Fibroblast of villous mesenchyme (primary cell): Measurements from ENCODE around the gene NDUFB11. TPM values are rescaled to one million over a fixed set of nuclear protein-coding genes. Genes with fewer than 3 reads are reported as not detected.

Source experiments
- DNase-seq: peaks from one replicate; pipeline ENCODE4 v3.0.0-alpha.2; 2010; ENCODE audit warnings: low read depth
- H3K4me3 ChIP-seq: 2 replicates; pipeline ENCODE4 v1.5.1; 2011; ENCODE audit warnings: low read depth, mild to moderate bottlenecking, low read length
- CTCF ChIP-seq: IDR thresholded peaks from 2 replicates; pipeline ENCODE4 v1.5.1; 2012; ENCODE audit warnings: low read depth, mild to moderate bottlenecking, low read length; ENCODE audit not compliant: insufficient read depth
- total RNA-seq: library from RNA; depleted of rRNA; stranded (reverse); fragments of >200 nt; gene quantifications from 2 replicates; pipeline ENCODE4 v1.2.3, GENCODE V29; 2012

NDUFB11 gene
- total RNA-seq, 1 donor, result 55.3 TPM

- no peak overlapping the region for H3K4me3 ChIP-seq
- DNase-seq, result no peak
- TF ChIP-seq CTCF, result no peak
Measured at GRCh38 chrX:47175588-47175980, 31.1 kb upstream of the NDUFB11 start.

- no peak overlapping the region for H3K4me3 ChIP-seq
- DNase-seq, result no peak
- TF ChIP-seq CTCF, result no peak
Measured at GRCh38 chrX:47174846-47175587, 30.5 kb upstream of the NDUFB11 start.

- no peak for DNase-seq
Measured at GRCh38 chrX:47174376-47174775, 29.9 kb upstream of the NDUFB11 start.

GRCh38 chrX:47172971-47173792 is 28.7 kb upstream of the NDUFB11 start:
- no peak for TF ChIP-seq CTCF
- no peak overlapping the region for H3K4me3 ChIP-seq
- DNase-seq, result no peak

More at GRCh38 chrX:47174376-47174775, 29.9 kb upstream of the NDUFB11 start:
- TF ChIP-seq CTCF, result no peak
- no peak overlapping the region for H3K4me3 ChIP-seq

GRCh38 chrX:47172549-47172948 is 28.0 kb upstream of the NDUFB11 start:
- DNase-seq, result no peak
- no peak overlapping the region for H3K4me3 ChIP-seq
- no peak for TF ChIP-seq CTCF

GRCh38 chrX:47171996-47172395 is 27.5 kb upstream of the NDUFB11 start:
- no peak for TF ChIP-seq CTCF
- DNase-seq, result no peak
- H3K4me3 ChIP-seq, result no peak overlapping the region
